GM18951 (cell line): Measurements from ENCODE around the gene ETS1.

Experiments used
- POLR2A ChIP-seq: IDR thresholded peaks from 4 replicates; pipeline ENCODE4 v1.6.1; 2011; ENCODE audit warnings: mild to moderate bottlenecking; ENCODE audit not compliant: insufficient read length, insufficient read depth; ENCODE audit errors: extremely low read depth
- in situ Hi-C: fragments of 300-500 bp; cut with MboI; formaldehyde crosslinking; loops from one replicate; pipeline ENCODE4 v1.12.0; 2022; ENCODE audit warnings: low sequenced_read_pairs, mixed read lengths, inconsistent platforms; ENCODE audit not compliant: unreplicated experiment

The ETS1 gene

DNA sequence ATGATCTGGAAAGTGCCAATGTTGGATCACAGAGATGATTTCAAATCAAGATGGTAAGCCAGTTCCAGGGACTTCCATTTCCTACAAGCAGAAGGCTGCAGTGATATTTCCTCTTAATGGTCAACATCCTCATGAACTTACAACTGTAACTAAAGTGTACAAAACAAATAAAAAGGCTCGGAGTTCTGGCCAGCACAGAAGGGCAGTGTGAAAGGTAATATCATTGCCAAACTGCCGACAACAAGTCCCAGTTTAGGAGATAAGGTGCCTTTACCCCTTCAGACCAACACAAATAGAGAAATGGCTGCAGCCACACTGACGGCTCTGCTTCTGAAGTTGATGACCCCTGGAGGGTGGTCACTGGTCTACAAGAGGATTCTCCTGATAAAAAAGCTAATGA, 91.1 kb downstream of the ETS1 start:
- in situ Hi-C loops: no loop called here
- TF ChIP-seq POLR2A: no peak

DNA sequence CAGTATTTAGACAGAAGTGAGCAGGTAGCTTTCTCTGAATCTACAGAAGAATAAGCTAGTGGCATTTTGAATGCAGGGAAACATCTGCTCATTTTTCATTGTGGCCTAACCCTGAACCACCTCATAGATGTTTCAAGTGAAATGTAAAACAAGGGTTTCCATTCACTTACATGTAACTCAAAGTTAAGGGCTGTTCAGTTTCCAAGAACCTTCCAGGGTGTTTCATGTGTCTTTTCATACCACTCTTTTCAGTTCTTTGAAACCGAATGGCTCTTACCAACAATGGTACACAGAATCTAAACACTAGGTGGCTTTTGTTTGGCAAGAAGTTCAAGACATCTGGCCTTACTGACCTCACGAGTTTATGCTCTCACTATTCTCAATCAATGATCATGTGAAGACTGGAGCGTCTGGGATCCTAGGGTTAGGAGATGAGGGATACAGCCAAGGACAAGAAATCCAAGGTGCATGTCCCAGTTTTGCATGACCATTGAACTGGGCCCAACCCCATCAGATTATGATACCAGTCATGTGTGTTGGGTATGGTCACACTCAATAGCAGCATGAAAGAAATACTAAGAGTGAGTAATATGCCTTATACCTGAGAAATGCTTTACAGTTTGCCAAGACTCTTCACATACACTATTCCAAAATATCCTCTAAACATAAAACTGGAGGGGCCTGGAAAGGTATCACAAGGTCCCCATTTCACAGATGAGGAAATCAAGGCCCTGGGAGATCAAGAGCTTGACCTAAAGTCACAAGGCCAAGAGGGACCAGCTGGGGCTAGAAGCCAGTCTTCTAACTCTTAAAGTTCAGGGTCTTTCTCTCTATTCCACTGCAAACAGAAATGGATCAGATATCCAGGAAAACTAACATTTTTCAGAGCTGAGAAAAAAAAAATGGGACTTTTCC, 92.7 kb downstream of the ETS1 start:
- in situ Hi-C loops: no loop called here
- TF ChIP-seq POLR2A: no peak

DNA sequence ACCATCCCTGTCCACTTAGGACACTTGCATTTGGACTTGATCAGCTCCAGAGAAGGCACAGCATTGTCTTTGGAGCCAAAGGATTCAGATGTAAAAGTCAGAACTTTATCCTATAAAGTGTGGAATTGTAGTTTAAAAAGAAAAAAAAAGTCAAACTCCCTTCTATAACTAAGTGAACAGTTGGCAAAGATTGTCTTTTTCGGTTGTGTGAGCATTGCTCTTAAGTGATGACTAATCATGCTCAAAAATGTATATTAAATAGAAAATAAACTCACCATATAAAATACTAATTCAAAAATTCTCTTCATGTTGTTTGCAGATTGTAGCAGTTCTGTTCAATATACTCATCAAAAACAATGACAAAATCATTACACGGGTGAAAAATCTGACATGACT, 93.8 kb downstream of the ETS1 start:
- in situ Hi-C loops: no loop called here
- no peak for TF ChIP-seq POLR2A

DNA sequence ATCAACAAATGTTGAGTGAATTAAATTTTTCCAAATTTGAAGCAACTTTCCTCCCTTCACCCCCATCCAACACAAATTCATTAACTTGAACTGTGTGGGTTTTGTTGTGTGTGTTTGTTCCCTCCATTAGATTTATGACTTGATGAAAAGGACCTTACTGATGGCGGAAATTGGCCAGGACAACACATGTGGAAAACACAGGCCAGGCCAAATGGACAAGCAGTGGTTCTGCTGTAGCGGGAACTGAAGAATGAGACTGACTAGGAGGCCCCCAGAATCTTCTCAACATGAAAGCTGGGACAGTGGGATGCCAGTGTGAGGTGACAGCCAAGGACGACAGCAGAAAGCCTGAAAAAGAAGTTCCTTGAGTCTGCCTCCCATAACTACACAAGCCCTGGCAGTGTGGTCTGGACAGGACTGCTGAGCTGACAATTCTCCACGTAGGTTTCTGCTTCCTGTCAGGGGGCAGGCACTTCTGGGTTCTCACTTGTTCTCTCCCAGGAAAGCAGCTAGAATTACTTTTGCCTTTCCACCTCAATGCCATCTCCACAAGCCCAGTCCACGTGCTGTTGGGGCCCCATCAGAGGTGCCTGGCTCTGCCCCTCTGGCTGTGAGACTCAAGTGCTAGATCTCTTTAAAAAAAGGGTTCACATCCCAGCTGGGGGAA, 94.3 kb downstream of the ETS1 start:
- no peak for TF ChIP-seq POLR2A

DNA sequence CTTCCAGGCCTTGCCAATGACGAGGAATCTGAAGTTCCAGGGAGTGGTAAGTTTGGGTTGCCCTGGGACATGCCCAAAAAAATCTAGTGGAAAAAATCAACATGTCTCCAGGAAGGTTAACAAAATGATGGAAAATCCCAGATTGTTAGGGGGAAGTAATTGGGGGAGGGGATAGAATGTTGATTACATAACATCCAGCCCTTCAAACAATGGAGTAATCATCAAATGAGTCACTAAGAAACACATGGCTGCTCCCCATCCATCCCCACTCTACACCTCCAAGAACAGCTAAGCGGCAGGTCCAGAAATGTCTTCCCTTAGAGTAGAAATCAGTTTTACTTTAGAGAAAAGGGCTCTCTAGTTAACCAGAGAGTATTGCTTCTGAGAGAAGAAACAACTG, 94.9 kb downstream of the ETS1 start:
- TF ChIP-seq POLR2A: no peak
- in situ Hi-C loops: no loop called here

More for the DNA sequence above, 94.3 kb downstream of the ETS1 start:
- in situ Hi-C loops: no loop called here

DNA sequence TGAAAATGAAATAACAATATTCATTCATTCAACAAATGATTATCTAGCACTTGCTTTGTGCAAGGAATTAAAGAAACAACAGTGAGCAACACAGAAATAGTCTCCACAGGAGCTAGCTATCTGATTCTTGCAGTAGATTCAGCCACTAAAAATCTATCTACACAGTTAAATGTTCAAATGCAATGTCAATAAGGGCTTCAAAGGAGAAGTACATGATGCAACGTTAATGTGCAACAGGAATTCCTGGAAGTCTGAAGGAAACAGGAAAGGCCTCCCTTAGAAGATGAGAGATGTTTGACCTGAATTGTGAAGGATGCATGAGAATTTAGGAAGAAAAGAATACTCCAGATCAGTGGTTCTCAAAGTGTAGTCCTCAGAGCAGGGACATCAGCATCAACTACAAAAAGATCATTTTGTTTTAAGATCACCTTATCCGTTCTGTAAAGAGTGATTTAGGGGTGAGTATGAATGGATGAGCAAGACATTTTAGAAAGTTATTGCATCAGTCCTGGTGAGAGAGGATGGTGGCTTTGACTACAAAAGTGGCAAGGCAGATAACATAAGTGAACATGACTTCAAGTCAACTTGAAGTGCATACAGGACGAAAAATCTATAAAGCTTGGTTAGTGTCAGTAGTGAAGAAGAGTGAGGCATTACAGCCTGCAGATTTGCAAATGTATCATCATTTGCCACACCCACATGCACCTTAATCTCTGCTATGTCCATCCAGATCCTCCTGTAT, 96.0 kb downstream of the ETS1 start:
- TF ChIP-seq POLR2A: no peak
- in situ Hi-C loops: no loop called here

DNA sequence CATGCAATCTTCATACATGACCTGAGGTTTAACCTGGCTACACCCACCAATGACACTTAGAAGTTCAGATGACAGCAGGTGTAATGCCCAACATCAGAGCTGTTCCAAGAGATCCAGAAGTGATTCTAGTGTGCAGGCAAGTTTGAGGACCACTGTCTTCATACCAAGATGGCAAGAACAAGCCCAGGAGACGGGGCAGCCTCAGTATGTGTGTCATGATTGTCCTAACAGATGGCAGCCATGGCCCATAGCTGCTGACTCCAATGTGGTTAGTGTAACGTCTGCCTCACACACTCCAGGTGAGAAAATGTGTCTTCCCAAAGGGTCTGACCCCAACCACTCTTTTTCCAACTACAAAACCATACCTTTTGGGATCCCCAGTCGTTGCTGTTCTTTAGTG, 97.3 kb downstream of the ETS1 start:
- in situ Hi-C loops: no loop called here

DNA sequence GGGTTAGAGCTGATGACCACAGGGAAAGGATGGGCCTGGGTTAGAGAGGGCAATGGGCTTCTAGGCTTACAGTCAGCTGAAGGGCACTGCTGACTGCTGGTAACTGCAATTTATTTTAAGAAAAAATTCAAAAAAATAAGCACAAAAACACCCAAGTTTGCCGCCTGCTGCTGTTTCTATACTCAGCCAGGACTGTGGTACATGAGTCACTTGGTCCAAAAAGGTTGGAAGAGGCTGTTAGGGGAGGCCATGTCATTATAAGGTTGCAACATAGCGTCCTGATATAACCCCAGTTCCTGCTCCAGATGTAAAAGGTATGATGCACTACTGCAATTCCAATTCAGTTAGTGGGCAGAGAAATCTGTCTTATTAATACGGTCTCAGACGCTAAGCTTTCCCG, 98.9 kb downstream of the ETS1 start:
- no peak for TF ChIP-seq POLR2A
- in situ Hi-C loops: no loop called here

More for the DNA sequence above, 97.3 kb downstream of the ETS1 start:
- TF ChIP-seq POLR2A: no peak

DNA sequence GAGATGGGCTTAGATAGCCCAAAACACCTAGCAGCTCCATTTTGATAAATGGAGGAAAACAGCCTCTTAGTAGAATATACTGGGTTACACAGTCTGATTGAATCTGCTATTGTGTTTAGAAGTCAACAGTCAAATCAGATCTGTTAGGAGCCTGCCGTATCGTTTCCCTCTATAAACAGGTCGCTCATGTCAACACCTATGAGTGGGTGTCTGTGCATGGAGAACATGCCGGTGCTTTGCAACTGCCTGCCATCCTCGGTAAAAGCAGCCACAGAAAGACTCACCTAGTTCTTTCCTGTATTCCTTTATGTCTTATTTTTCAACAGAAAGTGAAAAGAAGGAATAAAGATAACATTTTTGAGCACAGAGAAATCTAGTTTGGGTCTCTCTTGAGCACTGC, 99.4 kb downstream of the ETS1 start:
- in situ Hi-C loops: no loop called here
- TF ChIP-seq POLR2A: no peak

DNA sequence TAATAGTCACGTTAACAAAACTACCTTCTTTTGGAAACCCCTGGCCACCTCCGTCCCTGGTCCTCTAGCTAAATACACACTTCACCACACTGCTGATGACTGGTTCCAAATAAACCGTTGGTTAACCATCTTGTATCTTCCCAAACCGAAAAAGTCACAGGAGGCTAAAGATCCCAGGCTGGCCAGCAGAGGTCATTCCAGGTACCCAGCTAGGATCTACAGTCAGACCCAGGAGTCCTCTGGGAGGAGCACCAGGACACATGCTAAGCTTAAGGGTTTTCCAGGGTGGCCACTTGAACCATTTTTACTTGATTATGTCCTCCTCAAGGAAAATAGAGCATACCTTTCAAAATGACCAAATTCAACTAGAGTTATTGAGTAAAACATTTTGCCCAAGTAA, 103.2 kb downstream of the ETS1 start:
- in situ Hi-C loops: no loop called here
- no peak for TF ChIP-seq POLR2A

DNA sequence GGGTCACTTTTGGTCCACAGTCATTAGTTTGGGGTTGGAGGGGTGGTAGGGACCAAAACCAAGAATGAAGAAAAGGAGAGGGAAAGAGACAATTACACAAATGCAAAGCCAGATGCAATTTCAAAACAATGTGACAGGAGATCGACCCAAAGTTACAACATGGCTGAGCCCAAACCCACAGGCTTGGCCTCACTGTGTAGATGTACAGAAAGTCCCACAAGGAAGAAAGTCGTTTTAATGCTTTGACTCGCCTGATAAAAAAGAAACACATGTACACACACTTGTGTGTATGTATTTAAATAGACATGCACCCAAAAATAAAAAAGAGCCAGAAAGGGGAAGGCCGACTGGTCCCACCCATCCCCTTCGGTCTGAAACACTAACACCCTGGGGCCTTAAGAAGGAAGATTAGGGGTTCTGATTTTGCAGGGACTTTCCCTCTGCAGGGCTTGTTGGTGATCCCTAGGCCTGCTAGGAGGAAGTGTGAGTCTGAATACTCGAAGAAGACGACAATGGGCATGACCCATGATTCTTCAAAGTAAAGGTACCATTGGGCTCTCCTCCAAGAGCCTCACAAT, 104.1 kb downstream of the ETS1 start:
- in situ Hi-C loops: no loop called here
- TF ChIP-seq POLR2A: no peak

DNA sequence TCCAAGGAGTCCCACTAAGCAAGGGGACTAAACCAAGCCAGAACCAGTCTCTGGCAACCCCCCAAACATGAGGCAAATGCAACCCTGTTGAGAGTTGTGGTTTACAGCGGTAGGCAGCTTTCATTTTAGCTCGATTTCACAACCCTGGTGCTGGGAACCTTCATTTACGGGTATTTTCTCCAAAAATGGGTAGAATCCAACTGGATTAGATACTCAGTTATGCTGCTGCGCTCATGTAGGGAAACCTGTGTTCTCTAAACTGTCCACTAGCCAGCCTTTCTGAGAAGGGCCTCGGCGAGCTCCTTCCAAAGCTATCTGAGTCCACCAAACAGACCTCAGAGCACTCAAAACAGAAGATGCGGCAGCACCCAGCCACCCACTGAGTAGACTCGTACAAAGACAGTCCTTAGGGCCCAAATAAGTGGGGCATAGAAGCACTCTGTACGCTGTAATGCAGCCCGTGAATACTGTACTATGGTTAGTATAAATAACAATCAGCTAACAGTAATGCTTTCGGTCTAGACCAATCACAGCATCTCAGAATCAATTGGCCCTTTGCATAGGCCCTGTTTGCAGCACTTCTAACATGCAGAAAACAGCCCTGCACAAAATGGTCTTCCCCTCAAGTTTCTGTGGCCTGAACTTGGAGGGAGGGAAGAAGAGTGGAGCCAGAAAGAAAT, 104.7 kb downstream of the ETS1 start:
- in situ Hi-C loops: no loop called here
- TF ChIP-seq POLR2A: peak; percentile 23
